GM12878 (cell line): ENCODE data around the gene PADI4. TPM values are rescaled to one million over a fixed set of nuclear protein-coding genes. Genes with fewer than 3 reads are reported as not detected.

ENCODE experiments used
- BACH1 ChIP-seq: fragments of 450-650 bp; IDR thresholded peaks from 2 replicates; pipeline ENCODE4 v1.6.1; 2017; ENCODE audit warnings: mild to moderate bottlenecking, borderline replicate concordance
- BCL11A ChIP-seq: IDR thresholded peaks from 2 replicates; pipeline ENCODE4 v1.6.1; 2011; ENCODE audit warnings: low read depth, low read length
- DPF2 ChIP-seq: fragments of 450-650 bp; IDR thresholded peaks from 2 replicates; pipeline ENCODE4 v1.6.1; 2017; ENCODE audit warnings: mild to moderate bottlenecking
- E2F4 ChIP-seq: IDR thresholded peaks from 2 replicates; pipeline ENCODE4 v1.6.1; 2012; ENCODE audit warnings: low read depth, low read length, improper control_type of control experiment
- NFYB ChIP-seq: IDR thresholded peaks from 2 replicates; pipeline ENCODE4 v1.6.1; 2011; ENCODE audit warnings: low read depth, mild to moderate bottlenecking, low read length, improper control_type of control experiment, moderate library complexity; ENCODE audit not compliant: insufficient read depth
- RBBP5 ChIP-seq: fragments of 200-600 bp; sonication (generic); conservative IDR thresholded peaks from 2 replicates; pipeline ENCODE4 v1.6.1; 2016
- RFX5 ChIP-seq: IDR thresholded peaks from 2 replicates; pipeline ENCODE4 v1.6.1; 2011; ENCODE audit warnings: low read depth, low read length, improper control_type of control experiment
- SIN3A ChIP-seq: IDR thresholded peaks from 2 replicates; pipeline ENCODE4 v1.6.1; 2012; ENCODE audit warnings: low read depth, low read length, improper control_type of control experiment
- SREBF2 ChIP-seq: IDR thresholded peaks from 2 replicates; pipeline ENCODE4 v1.6.1; 2012; ENCODE audit warnings: mild to moderate bottlenecking, low read length
- SUPT20H ChIP-seq: IDR thresholded peaks from 2 replicates; pipeline ENCODE4 v1.6.1; 2011; ENCODE audit warnings: low read depth, mild to moderate bottlenecking, low read length, moderate library complexity, borderline replicate concordance; ENCODE audit not compliant: control insufficient read depth
- SUZ12 ChIP-seq: fragments of 200-600 bp; sonication (generic); IDR thresholded peaks from one replicate; pipeline ENCODE4 v1.6.1; 2018; ENCODE audit warnings: antibody characterized with exemption, mild to moderate bottlenecking; ENCODE audit not compliant: unreplicated experiment
- ZNF592 ChIP-seq: fragments of 450-650 bp; IDR thresholded peaks from 2 replicates; pipeline ENCODE4 v1.6.1; 2017; ENCODE audit warnings: mild to moderate bottlenecking, moderate library complexity
- polyA plus RNA-seq, 11 experiments: library from polyadenylated mRNA; depleted of rRNA in 4 of 11; unstranded in 6 of 11; stranded (reverse) in 5 of 11; fragments of >200 nt; fragmentation: Nextera tagmentation in 4 of 11; fragmentation: Illumina TruSeq in 1 of 11; extraction: Ambion mirVana in 4 of 11; extraction: Trizol in 1 of 11; gene quantifications; 1 replicate in 1 of 11; 2 replicates in 10 of 11; pipeline versions ENCODE4 v1.2.1 to v1.2.3, GENCODE V29; 2011 to 2016; ENCODE audit warnings: inconsistent platforms in 2 of 11, missing spikeins in 2 of 11, low read depth in 1 of 11
- total RNA-seq, 4 experiments: library from RNA; depleted of rRNA in 3 of 4; stranded (reverse); fragments of >200 nt in 3 of 4; fragmentation: Illumina TruSeq in 1 of 4; extraction: Trizol in 1 of 4; gene quantifications; 2 replicates each; pipeline versions ENCODE4 v1.2.1 to v1.2.3, GENCODE V29; 2013 to 2021

The PADI4 gene
- total and polyA plus RNA-seq, 10 of the 15 experiments (the other 5 are each of a cell fraction or from before 2014, with no cell fraction given), result 0.08 to 0.47 (median 0.15) TPM; not detected in 3

- TF ChIP-seq E2F4 (no peak), SUPT20H (no peak), ZNF592 (no peak), SIN3A (no peak), SREBF2 (no peak), BACH1 (no peak), SUZ12 (no peak), DPF2 (no peak), NFYB (no peak), RBBP5 (no peak), BCL11A (no peak), RFX5 (no peak)
Observed at GRCh38 chr1:17333081-17333480, 25.1 kb downstream of the PADI4 start (continued).
